A673 (cell line): ENCODE results near the gene DYRK3. TPM values are rescaled to one million over a fixed set of nuclear protein-coding genes. Genes with fewer than 3 reads are reported as not detected.

Experiments
- BruUV-seq: library from RNA; stranded (reverse); fragments of 400-500 nt; replicated peaks from 2 replicates; lab custom pipeline; 2021; lab: Mats Ljungman, UMichigan
- CTCF ChIA-PET: fragments of 300-600 bp; sonication (Branson Sonifier 250); formaldehyde crosslinking; loops from one replicate; lab custom pipeline; 2022; ENCODE audit warnings: antibody characterized with exemption; lab: Charles Lee
- POLR2A ChIA-PET: fragments of 300-600 bp; sonication (Branson Sonifier 250); formaldehyde crosslinking; loops from one replicate; lab custom pipeline; 2022; ENCODE audit warnings: antibody characterized with exemption; ENCODE audit not compliant: low non-redundant PET; lab: Charles Lee
- DNase-seq: peaks from one replicate; pipeline ENCODE4 v3.0.0-alpha.2; 2015; ENCODE audit warnings: low spot score
- H3K27ac ChIP-seq: fragments of 200-600 bp; sonication (generic); 2 replicates; pipeline ENCODE4 v1.5.1; 2016; ENCODE audit warnings: mixed run types, low read depth, mild to moderate bottlenecking, mixed read lengths, antibody characterized with exemption, low read length; ENCODE audit not compliant: poor library complexity, severe bottlenecking
- H3K27me3 ChIP-seq: fragments of 200-600 bp; sonication (generic); replicated peaks from 2 replicates; pipeline ENCODE4 v1.6.1; 2017; ENCODE audit warnings: mixed run types, low read depth, mild to moderate bottlenecking, mixed read lengths, antibody characterized with exemption, low read length; ENCODE audit not compliant: insufficient read depth, poor library complexity
- H3K36me3 ChIP-seq: fragments of 200-600 bp; sonication (generic); 2 replicates; pipeline ENCODE4 v1.6.1; 2016; ENCODE audit warnings: mixed run types, mild to moderate bottlenecking, mixed read lengths, antibody characterized with exemption, low read length; ENCODE audit not compliant: insufficient read depth, poor library complexity, severe bottlenecking
- H3K4me1 ChIP-seq: fragments of 200-600 bp; sonication (generic); 2 replicates; pipeline ENCODE4 v1.6.1; 2017; ENCODE audit warnings: mixed run types, mild to moderate bottlenecking, mixed read lengths, antibody characterized with exemption, low read length; ENCODE audit not compliant: insufficient read depth, poor library complexity, severe bottlenecking
- H3K4me3 ChIP-seq: fragments of 200-600 bp; sonication (generic); 2 replicates; pipeline ENCODE4 v1.5.1; 2016; ENCODE audit warnings: low read depth, mixed run types, mild to moderate bottlenecking, mixed read lengths, low read length; ENCODE audit not compliant: poor library complexity, severe bottlenecking
- H3K9me3 ChIP-seq: fragments of 200-600 bp; sonication (generic); 2 replicates; pipeline ENCODE4 v1.6.1; 2016; ENCODE audit warnings: mixed run types, low read depth, mild to moderate bottlenecking, mixed read lengths, antibody characterized with exemption, low read length; ENCODE audit not compliant: poor library complexity, severe bottlenecking
- CTCF ChIP-seq: fragments of 300-800, 200-600 bp; sonication (generic); conservative IDR thresholded peaks from 2 replicates; pipeline ENCODE4 v1.5.1; 2017; ENCODE audit warnings: low read depth, mild to moderate bottlenecking, antibody characterized with exemption, low read length, moderate library complexity, mixed read lengths
- EZH2 ChIP-seq: fragments of 200-600 bp; sonication (generic); IDR thresholded peaks from 2 replicates; pipeline ENCODE4 v1.6.1; 2017; ENCODE audit warnings: borderline replicate concordance, low read depth, mild to moderate bottlenecking, mixed read lengths, antibody characterized with exemption, low read length; ENCODE audit not compliant: poor library complexity, severe bottlenecking
- intact Hi-C: fragments of 100-400 bp; cut with micrococcal nuclease; formaldehyde crosslinking; loops from one replicate; pipeline ENCODE4 v1.10.0; 2022; ENCODE audit not compliant: unreplicated experiment
- total RNA-seq: library from RNA; stranded (reverse); gene quantifications from 2 replicates; pipeline ENCODE4 v1.2.3, GENCODE V29; 2021

DYRK3 gene
- total RNA-seq, 1 experiment from 2014 or later = 24.0 TPM

GRCh38 chr1:206655471-206655882 lies 20.1 kb downstream of the DYRK3 start:
- no TSS peak for BruUV-seq
- DNase-seq = no peak
- TF ChIP-seq CTCF (no peak), EZH2 (no peak)

GRCh38 chr1:206656936-206657335 lies 21.6 kb downstream of the DYRK3 start:
- Histone ChIP-seq H3K27me3 (no peaks in the 10 kb centered on the region), H3K9me3 (no peaks in the 10 kb centered on the region), H3K4me3 (no peak overlapping the region), H3K4me1 (no peaks in the 10 kb centered on the region), H3K27ac (no peak overlapping the region), H3K36me3 (no peaks in the 10 kb centered on the region)
- BruUV-seq = no TSS peak
- ChIA-PET CTCF (no interaction called here), POLR2A (no interaction called here)
- intact Hi-C loops = no loop called here
- TF ChIP-seq EZH2 (no peak), CTCF (no peak)
- DNase-seq = no peak

More at GRCh38 chr1:206655471-206655882, 20.1 kb downstream of the DYRK3 start:
- Histone ChIP-seq H3K36me3 (no peaks in the 10 kb centered on the region), H3K4me1 (no peaks in the 10 kb centered on the region), H3K27ac (no peak overlapping the region), H3K9me3 (no peaks in the 10 kb centered on the region), H3K4me3 (no peak overlapping the region), H3K27me3 (no peaks in the 10 kb centered on the region)
- CTCF ChIA-PET = interaction anchor here (0.7 kb wide), 2 partner anchors 134 to 257 kb away, joined by 3 read pairs; no protein-coding TSS in a partner anchor
- POLR2A ChIA-PET = no interaction called here
- intact Hi-C loops = no loop called here

GRCh38 chr1:206657751-206658150 lies 22.4 kb downstream of the DYRK3 start:
- POLR2A ChIA-PET = no interaction called here

More at GRCh38 chr1:206657751-206658150, 22.4 kb downstream of the DYRK3 start:
- BruUV-seq = no TSS peak
- CTCF ChIA-PET = interaction anchor here (0.9 kb wide), 1 partner anchor 27 kb away, joined by 3 read pairs; no protein-coding TSS in a partner anchor
- Histone ChIP-seq H3K27me3 (peaks cover 7% of the 10 kb centered on the region), H3K4me1 (no peaks in the 10 kb centered on the region), H3K9me3 (no peaks in the 10 kb centered on the region), H3K4me3 (no peak overlapping the region), H3K27ac (no peak overlapping the region), H3K36me3 (no peaks in the 10 kb centered on the region)
- TF ChIP-seq CTCF (no peak), EZH2 (no peak)
- intact Hi-C loops = no loop called here
- DNase-seq = no peak
